NCI-H1105 treated with DMSO at 0.1 percent for 48 hours (cell line): ENCODE results near the gene NDUFC1.
"Not testable (repeated sequence)": the region's sequence is repeated elsewhere in the genome, so short reads cannot be mapped to it uniquely, and the experiment has no call there.

Experiments used
- DNase-seq: peaks from one replicate; lab custom pipeline; 2025; lab: John Stamatoyannopoulos, UW

The NDUFC1 gene

DNA sequence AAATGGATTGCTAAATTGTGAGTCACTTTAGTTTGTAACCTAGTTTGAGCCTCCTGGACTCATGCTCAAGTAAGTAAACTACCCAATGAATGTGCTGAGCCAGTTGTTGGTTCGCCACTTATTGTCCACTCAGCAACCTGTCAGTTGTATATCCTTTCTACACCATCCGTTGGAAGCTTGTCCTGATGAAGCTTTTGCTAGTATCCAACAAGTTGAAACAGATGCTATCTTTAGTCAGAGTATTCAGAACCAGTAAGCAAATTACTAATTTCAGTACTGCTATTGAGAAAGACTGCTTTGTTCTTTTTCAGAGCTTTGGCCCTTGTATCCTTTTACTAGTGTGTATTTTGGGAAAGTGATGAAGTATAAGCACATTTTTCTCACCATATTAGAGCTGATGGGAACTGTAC is 5.3 kb downstream of the NDUFC1 start:
- no peak for DNase-seq

DNA sequence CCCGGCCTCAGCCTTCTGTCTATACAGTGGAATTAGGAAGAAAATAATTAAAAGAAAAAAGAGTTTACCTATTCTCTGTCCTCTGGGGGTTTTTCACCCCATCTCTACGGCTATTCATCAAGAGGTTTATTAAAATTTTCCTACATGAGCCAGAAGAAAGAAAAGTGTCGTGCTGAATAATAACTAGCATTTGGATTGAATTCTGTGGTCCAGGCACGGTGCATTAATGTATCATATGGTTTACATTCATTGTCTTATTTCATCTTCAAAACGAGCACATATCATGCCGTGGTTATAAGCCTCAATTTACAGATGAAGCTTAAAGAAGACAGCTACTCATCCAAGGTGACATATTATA is 6.4 kb downstream of the NDUFC1 start:
- no peak for DNase-seq

DNA sequence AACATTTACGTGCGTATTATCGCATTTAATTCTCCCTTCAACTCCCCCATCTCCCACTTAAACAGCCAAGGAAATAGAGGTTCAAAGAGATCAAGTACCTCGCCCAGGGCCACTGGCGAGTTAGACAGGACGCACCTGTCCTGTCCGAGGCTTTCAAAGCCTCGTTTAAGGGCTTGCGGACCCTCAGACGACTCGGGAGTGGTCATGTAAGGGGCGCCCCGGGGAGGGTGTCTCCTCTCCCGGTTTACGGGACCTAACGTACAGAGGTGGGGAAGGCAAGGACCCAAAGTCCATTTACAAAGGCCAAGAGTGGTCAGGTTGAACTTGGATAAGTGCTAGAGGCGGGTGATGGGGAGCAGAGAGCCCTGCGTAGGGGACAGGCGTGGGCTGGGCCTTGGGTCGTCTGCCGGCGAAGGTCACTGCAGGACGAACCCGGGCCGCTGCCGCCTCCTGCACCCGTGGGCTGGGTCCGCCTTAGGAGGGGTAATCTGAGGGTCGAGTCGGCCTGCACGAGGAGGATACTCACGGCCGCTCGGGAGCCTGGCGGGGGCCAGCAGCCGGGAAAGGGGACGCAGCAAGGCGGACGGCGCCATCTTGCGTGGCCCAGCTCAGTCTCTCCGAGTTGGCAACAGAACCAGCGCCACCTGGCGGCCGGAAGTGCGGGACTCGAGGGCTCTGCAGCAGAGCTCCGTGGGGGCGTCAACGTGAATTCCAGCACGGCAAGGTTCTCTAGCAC is 6.9 kb downstream of the NDUFC1 start:
- DNase-seq = peak; percentile 70

GRCh38 chr4:139286186-139286698 is 16.0 kb downstream of the NDUFC1 start:
- DNase-seq = no peak

DNA sequence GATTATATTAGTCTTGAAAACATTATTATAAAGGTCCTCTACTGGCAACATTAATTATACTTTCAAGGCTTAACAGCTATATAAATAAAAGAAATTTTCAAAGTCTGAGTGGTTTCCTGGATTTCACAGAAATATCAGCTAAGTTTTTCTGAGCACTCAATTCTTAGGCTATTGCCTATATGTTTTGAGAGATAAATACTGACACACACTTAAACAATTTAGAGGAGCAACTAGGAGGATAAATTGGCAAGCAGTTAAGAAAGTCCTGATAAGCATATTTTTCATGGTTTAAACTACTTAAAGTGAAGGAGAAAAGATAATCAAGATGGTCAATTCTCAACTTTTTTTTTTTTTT is 19.6 kb downstream of the NDUFC1 start:
- no peak for DNase-seq

DNA sequence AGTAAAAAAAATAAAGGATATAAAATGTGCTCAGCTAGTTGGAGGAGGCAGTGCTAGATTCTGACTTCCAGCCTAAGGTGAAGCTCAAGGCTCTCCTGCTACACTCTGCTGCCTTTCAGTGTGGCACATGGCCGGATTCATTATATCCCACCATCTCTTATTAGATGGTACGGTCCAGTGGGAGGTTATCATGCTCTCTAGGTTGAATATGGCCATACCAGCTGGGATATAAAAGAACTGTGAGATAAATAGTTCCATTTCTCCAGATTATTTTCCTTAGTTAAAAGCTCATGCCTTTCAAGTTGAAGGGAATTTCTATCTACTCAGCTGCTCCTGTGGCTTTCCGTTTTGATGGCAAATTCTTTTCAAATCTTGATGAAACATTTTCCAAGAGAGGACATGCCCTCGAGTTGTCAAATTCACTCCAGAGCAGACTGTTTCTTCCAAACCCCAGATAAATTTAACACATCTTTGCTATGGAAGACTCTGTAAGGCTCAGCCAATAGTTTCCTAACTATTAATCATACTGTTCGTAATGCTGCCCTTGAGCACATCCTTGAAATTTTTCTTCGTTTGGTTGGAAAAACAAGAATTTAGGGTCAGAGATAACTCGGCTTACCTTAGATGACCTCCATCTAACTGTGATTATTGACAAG is 20.1 kb downstream of the NDUFC1 start:
- no peak for DNase-seq

- peak; percentile 24 for DNase-seq
Measured at GRCh38 chr4:139279760-139280620, 22.3 kb downstream of the NDUFC1 start, which contains the start of gene MGARP. Gene MGARP (minus strand): TSS chr4:139280225. CDS start chr4:139280158, 67 bp downstream.

GRCh38 chr4:139278912-139279759 is 23.1 kb downstream of the NDUFC1 start:
- peak; percentile 15 for DNase-seq

DNA sequence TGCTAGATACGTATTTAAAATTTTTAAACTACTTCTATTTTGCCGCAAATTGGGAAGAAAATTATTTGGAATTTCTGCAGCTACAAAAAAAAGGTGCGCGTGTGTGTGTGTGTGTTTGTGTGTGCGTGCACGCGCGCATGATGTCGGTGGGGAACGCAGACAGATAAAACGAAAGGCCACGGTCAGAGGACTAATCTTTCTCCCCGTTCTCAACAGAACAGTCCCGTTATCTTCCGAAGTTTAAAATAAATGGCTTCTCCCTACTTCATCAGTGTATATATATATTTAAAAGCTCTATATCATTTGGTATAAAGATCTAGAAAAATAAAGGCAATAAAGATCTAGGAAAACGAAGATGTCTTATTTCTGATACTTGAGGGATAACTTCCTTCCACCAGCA is 23.8 kb downstream of the NDUFC1 start:
- DNase-seq = no peak

DNA sequence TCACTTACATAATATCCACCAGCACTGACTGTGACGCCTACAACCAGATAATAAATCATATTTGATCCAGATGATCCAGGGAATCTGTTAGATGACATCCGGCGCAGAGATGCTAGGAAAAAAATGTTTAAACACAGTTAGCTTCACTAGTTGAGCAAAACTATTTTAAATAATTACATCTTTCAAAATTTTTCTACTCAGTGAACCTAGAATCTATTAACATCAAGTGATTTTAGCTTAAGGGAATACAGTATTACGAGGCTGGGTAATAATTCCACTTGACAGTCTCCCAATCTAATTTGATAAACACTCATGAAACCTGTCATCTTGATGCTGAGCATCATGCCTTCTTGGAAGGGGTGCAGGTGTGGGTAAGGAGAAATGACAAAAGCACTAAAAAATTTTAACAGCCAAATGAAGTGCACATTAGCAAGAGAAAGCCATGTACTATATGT is 27.0 kb downstream of the NDUFC1 start:
- DNase-seq = no peak

DNA sequence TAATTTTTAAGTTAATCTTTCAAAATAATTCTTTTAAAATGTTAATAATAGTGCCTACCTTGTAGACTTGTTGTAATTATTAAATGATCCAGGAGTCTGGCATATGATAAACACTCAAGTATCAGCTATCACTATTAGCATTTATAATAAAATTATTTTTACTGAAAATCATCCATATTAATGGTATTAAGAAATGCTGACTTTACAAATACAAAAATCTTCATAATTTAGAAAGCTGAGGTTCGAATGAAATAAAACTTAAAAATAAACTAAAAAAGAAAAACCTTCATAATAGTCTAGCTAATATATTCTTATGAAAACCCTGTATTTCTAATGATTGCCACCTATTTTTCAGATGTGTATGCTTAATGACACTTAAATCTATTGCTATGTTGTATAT is 27.5 kb downstream of the NDUFC1 start:
- no peak for DNase-seq

DNA sequence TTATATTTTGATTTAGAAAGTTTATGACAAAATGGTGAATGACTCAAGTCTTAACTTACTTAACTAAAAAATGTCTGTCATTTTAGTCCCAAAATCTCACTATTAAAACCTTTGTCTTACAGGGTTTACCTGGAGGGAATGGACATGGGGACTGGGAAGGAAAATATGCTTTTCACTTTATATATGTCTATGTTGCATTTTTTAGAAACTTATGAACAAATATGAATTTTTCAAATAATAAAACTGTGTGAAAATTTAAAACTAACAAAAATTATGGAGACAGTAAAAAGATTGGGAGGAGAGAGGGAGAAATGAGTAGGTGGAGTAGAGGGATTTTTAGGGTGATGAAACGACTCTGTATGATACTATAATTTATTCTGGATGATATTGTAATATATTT is 28.4 kb downstream of the NDUFC1 start:
- no peak for DNase-seq

- no peak for DNase-seq
Measured at GRCh38 chr4:139267301-139267700, 35.0 kb downstream of the NDUFC1 start.

DNA sequence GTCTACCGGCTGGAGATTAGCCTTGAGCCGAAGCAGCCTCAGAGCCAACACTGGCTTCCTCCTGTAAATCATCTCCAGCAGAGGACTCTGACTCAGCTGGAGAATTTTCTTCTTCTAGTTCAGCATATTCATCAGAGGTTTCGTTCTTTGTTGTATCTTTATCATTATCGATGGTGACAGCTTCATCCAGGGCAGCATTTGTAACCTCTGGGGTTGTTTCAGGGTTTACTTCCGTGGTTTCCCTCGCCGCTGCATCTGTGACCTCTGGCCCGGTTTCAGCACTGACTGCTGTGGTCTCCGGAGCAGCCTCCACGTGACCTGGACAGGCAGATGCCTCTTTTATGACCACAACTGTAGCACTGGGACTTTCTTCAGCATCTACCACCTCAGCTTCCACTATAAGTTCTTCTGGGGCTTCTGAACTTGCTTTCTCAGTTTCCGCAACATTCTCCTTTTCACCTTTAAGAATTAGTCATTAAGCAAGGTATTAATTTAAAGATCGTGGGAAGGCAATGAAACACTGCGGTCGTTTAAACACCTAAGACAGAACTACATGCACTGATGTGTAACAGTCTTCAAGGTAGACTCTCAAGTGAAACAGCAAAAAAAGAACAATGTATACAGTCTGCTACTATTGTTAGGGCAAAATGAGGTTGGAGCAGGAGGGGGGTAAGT is 35.6 kb downstream of the NDUFC1 start:
- no peak for DNase-seq

- DNase-seq = no peak
Measured at GRCh38 chr4:139266208-139266582, 36.1 kb downstream of the NDUFC1 start.

DNA sequence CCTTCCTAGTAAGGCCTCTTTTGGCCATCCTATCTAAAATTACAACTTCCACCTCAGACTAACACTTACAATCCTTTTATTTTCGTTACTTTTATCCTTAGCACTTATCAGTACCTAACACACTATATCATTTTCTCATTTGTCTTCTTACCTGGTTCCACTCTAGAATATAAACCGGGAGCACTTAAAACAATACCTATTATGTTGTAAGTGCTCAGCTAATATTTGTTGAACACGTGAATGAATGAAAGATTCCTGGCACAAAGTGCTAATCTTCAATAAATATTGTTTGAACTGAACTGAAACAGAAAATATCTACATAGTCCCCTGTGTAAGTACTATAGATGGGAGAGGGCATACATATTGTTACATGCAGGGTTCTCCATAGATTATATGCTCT is 36.6 kb downstream of the NDUFC1 start:
- no peak for DNase-seq

- DNase-seq = no peak
Measured at GRCh38 chr4:139256349-139256748, 45.9 kb downstream of the NDUFC1 start.

DNA sequence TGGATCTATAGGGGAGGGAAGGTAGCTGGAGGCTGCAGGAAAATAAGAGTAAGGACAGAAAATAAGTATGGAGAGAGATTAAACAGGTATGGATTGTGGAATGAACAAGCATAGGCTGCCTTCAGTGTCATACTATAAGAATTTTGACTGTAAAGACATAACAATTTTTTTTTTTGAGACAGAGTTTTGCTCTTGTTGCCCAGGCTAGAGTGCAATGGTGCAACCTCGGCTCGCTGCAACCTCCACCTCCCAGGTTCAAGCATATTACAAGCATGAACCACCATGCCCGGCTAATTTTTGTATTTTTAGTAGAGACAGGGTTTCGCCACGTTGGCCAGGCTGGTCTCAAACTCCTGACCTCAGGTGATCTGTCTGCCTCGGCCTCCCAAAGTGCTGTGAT is 46.7 kb downstream of the NDUFC1 start:
- not testable (repeated sequence) for DNase-seq

DNA sequence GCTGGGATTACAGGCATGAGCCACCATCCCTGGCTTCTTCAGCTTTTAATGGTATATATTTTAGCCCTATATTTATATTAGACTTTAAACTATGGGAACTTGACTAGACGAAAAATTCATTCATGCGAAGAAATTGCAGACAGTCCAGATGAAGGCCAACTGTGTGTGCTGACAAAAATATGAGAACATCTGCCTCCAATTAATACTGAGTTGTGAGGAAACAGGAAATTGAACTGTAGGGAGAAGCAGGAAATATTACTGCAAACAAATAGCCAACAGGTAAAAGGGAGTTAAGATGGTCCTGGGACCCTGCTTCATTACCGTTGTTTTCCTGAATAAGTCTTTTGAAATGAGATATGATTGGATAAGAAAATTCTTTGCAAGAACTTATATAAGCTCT is 48.6 kb downstream of the NDUFC1 start:
- DNase-seq = no peak

GRCh38 chr4:139253046-139253445 is 49.2 kb downstream of the NDUFC1 start:
- no peak for DNase-seq

DNA sequence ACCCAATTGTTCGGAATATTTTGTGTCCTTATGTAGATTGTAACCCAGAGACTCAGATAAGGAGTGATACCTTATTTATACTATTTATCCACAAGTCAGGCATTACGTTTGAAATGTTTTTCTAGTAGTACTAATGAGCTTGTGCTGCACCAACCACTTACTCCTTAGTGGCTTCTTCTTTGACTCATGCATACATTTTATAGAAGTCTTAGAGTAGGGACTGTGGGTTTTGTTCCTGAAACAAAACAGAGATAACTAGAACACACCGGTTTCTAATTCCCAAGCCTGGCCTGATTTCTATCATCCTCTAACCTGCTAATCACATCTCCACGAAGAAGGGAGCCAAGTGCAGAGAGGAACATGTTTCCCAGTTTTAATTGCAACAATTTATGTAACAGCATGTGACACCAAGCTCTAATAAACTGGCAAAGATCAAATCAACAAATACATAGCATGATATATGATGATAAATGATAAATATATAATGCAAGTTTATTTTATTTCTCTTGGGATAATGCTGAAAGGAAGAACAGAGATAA is 54.5 kb downstream of the NDUFC1 start:
- no peak for DNase-seq
